K562 (cell line): Measurements from ENCODE around the gene MAEL.

Source experiments
- ARID2 ChIP-seq: fragments of 450-650 bp; IDR thresholded peaks from 2 replicates; pipeline ENCODE4 v1.6.1; 2017; ENCODE audit warnings: antibody characterized with exemption, mild to moderate bottlenecking
- ARNT ChIP-seq, 2 experiments: fragments of 450-650 bp; IDR thresholded peaks; 2 replicates each; pipeline ENCODE4 v1.6.1; 2016; ENCODE audit warnings: mild to moderate bottlenecking in 1 of 2
- CBX2 ChIP-seq: fragments of 200-600 bp; sonication (generic); IDR thresholded peaks from one replicate; pipeline ENCODE4 v1.6.1; 2012; ENCODE audit warnings: mild to moderate bottlenecking, low read length, inconsistent platforms; ENCODE audit not compliant: insufficient read depth, poor library complexity, severe bottlenecking
- HDGF ChIP-seq: fragments of 450-650 bp; IDR thresholded peaks from 2 replicates; pipeline ENCODE4 v1.6.1; 2016
- JUND ChIP-seq, 2 experiments: IDR thresholded peaks; 2 replicates in 1 of 2; 3 replicates in 1 of 2; pipeline ENCODE4 v1.6.1; 2011; ENCODE audit warnings: borderline replicate concordance in 2 of 2, low read depth in 2 of 2, low read length in 2 of 2, improper control_type of control experiment in 1 of 2, missing biosample characterization in 1 of 2, missing genetic modification characterization in 1 of 2, missing genetic modification reagents in 1 of 2
- KLF16 ChIP-seq: IDR thresholded peaks from 2 replicates; pipeline ENCODE4 v1.6.1; 2016; ENCODE audit warnings: antibody characterized with exemption
- MED1 ChIP-seq: sonication (generic); formaldehyde crosslinking; IDR thresholded peaks from 2 replicates; pipeline ENCODE4 v1.8.1; 2023; ENCODE audit warnings: missing genetic modification reagents, borderline replicate concordance
- POLR2A ChIP-seq: fragments of 450-650 bp; conservative IDR thresholded peaks from 2 replicates; pipeline ENCODE4 v1.6.1; 2016
- ZNF232 ChIP-seq: sonication (generic); formaldehyde crosslinking; IDR thresholded peaks from 2 replicates; pipeline ENCODE4 v1.8.0; 2022; ENCODE audit warnings: mild to moderate bottlenecking, missing genetic modification reagents
- ZNF239 ChIP-seq: fragments of 250-450 bp; sonication (Bioruptor Pico); IDR thresholded peaks from 2 replicates; pipeline ENCODE4 v1.4.0; 2020; ENCODE audit warnings: mild to moderate bottlenecking
- TF ChIP-seq, protein P1 (sequence below): sonication (generic); formaldehyde crosslinking; IDR thresholded peaks from 2 replicates; pipeline ENCODE4 v1.8.0; 2022; ENCODE audit warnings: mild to moderate bottlenecking, low read depth, missing genetic modification reagents
- TF ChIP-seq, protein P2 (sequence below): sonication (generic); formaldehyde crosslinking; IDR thresholded peaks from 2 replicates; pipeline ENCODE4 v1.8.1; 2023; ENCODE audit warnings: mild to moderate bottlenecking, missing genetic modification reagents
- TF ChIP-seq, protein P3 (sequence below): fragments of 250-450 bp; sonication (Bioruptor Pico); IDR thresholded peaks from 2 replicates; pipeline ENCODE4 v1.5.0; 2021; ENCODE audit warnings: mild to moderate bottlenecking, moderate library complexity

DNA sequence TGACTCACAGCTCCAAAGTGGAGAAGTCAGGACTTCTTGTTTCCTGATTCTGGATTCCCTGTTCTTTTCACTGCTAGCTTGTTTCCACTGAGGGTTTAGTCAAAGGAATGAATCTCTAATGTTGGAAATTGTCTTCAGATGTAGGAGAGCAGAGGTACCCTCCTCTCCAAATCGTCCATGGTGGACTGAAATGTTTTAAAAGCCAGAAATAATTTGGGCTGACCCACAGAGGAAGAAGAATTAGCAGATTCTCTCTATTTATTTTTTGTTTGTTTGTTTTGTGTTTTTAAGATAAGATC is 70.7 kb downstream of the MAEL start:
- TF ChIP-seq HDGF = no peak
- TF ChIP-seq ARID2 = no peak
- TF ChIP-seq MED1 (CRISPR knock-in tag) = no peak
- TF ChIP-seq, protein P1, sequence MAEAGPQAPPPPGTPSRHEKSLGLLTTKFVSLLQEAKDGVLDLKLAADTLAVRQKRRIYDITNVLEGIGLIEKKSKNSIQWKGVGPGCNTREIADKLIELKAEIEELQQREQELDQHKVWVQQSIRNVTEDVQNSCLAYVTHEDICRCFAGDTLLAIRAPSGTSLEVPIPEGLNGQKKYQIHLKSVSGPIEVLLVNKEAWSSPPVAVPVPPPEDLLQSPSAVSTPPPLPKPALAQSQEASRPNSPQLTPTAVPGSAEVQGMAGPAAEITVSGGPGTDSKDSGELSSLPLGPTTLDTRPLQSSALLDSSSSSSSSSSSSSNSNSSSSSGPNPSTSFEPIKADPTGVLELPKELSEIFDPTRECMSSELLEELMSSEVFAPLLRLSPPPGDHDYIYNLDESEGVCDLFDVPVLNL (CRISPR knock-in tag) = no peak
- TF ChIP-seq JUND (IDR thresholded peaks at IDR 0.05; ENCODE audit: borderline replicate concordance, low read depth, low read length) = no peak
- no peak for TF ChIP-seq JUND (tag; IDR thresholded peaks at IDR 0.05; ENCODE audit: borderline replicate concordance, low read depth, low read length)
- TF ChIP-seq ZNF239 (CRISPR knock-in tag) = no peak
- TF ChIP-seq ARNT (IDR thresholded peaks at IDR 0.05) = no peak
- no peak for TF ChIP-seq KLF16
- TF ChIP-seq, protein P2, sequence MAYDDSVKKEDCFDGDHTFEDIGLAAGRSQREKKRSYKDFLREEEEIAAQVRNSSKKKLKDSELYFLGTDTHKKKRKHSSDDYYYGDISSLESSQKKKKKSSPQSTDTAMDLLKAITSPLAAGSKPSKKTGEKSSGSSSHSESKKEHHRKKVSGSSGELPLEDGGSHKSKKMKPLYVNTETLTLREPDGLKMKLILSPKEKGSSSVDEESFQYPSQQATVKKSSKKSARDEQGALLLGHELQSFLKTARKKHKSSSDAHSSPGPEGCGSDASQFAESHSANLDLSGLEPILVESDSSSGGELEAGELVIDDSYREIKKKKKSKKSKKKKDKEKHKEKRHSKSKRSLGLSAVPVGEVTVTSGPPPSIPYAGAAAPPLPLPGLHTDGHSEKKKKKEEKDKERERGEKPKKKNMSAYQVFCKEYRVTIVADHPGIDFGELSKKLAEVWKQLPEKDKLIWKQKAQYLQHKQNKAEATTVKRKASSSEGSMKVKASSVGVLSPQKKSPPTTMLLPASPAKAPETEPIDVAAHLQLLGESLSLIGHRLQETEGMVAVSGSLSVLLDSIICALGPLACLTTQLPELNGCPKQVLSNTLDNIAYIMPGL = no peak
- TF ChIP-seq CBX2 = no peak
- TF ChIP-seq, protein P3, sequence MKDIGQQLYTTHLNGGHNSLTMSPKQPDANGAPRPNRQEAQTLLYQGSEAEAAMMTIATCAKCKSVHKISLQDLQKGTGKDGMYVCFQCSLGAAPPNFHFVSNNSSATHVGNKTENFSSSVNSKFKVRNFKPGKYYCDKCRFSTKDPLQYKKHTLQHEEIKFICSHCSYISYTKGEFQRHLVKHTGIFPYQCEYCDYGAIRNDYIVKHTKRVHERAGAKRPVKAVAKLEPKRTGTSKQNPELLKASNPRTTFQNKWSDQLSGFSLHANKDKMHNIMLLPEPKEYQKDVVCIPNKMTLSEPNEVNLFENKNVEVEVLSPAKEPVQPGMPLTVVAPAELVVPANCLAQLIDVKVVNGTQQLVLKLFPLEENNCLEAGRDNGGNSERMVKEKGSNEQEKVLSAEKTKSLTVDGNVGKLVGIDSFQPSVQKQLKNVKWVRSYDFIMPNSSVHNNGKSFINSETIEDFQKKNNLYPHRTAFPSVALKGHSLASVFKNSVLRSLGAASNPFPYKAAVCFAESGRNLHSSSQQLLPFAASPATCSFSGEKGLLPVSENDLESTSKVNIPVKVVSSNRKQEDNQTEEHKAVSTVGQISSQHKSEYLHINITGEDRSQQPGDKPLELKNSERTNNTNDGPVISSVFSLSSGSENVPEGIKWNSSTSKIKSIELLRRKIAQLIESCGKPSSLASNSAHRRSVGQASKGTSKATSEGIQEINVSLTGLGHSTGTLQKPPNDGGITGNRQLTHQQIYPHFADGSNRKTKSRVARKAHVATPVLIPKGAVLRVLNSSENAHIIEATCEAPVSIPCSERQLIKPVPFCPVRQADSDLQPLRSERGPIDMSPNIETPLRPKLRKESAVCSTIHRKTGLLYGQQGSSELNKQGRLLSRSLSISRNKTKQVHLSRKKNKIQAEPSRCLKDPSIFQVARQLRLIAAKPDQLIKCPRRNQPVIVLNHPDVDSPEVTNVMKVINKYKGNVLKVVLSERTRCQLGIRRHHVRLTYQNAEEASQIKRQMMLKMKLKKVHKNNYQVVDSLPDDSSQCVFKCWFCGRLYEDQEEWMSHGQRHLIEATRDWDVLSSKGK (CRISPR knock-in tag) = no peak
- no peak for TF ChIP-seq ZNF232
- TF ChIP-seq POLR2A = no peak
